IMR-90 (cell line): ENCODE results near the gene IGFBP5.

Experiments
- CEBPB ChIP-seq: IDR thresholded peaks from 2 replicates; pipeline ENCODE4 v1.6.1; 2012; ENCODE audit warnings: low read depth, low read length, improper control_type of control experiment
- CTCF ChIP-seq: conservative IDR thresholded peaks from 2 replicates; pipeline ENCODE4 v1.5.1; 2012; ENCODE audit warnings: mild to moderate bottlenecking, low read depth, low read length, improper control_type of control experiment
- ELK1 ChIP-seq: fragments of 150-350 bp; IDR thresholded peaks from 2 replicates; pipeline ENCODE4 v1.6.1; 2016; ENCODE audit warnings: low read depth, mild to moderate bottlenecking, low read length, moderate library complexity, borderline replicate concordance
- SMC3 ChIP-seq: fragments of 150-350 bp; IDR thresholded peaks from 2 replicates; pipeline ENCODE4 v1.6.1; 2016; ENCODE audit warnings: low read depth, mild to moderate bottlenecking, antibody characterized with exemption, low read length, moderate library complexity

- TF ChIP-seq ELK1 (no peak), CTCF (no peak), CEBPB (no peak), SMC3 (no peak)
Observed at GRCh38 chr2:216665242-216665641, 30.1 kb downstream of the IGFBP5 start.
